ENCODE measurements around the gene GUCD1.
"Not testable (repeated sequence)": the region's sequence is repeated elsewhere in the genome, so short reads cannot be mapped to it uniquely, and the experiment has no call there.

Gene GUCD1

GRCh38 chr22:24564376-24565058 lies 9.6 kb upstream of the GUCD1 start:
- DNase-seq: no peak

- no peak for DNase-seq
These were observed 8.3 kb upstream of the GUCD1 start for GRCh38 chr22:24563246-24563645.

GRCh38 chr22:24559471-24559870 lies 4.5 kb upstream of the GUCD1 start:
- DNase-seq: no peak

- DNase-seq: peak; percentile 99
These were observed 464 bp upstream of the GUCD1 start, which contains the start of gene SNRPD3 for GRCh38 chr22:24555165-24556039. Gene SNRPD3, plus strand, starts transcription at chr22:24555999. Its CDS starts 1,676 bp downstream, at chr22:24557675.

- DNase-seq: peak; percentile 6
These were observed 1.2 kb downstream of the GUCD1 start for GRCh38 chr22:24553597-24554312.

GRCh38 chr22:24552503-24553286 lies 2.2 kb downstream of the GUCD1 start:
- DNase-seq: not testable (repeated sequence)

GRCh38 chr22:24550902-24551435 lies 4.0 kb downstream of the GUCD1 start:
- no peak for DNase-seq

GRCh38 chr22:24550028-24550901 lies 4.7 kb downstream of the GUCD1 start:
- DNase-seq: no peak

GRCh38 chr22:24548812-24549211 lies 6.1 kb downstream of the GUCD1 start:
- DNase-seq: no peak

- DNase-seq: no peak
These were observed 11.2 kb downstream of the GUCD1 start for GRCh38 chr22:24543679-24544243.

- DNase-seq: no peak
These were observed 11.7 kb downstream of the GUCD1 start for GRCh38 chr22:24543185-24543601.

GRCh38 chr22:24542641-24543040 lies 12.3 kb downstream of the GUCD1 start:
- DNase-seq: no peak

GRCh38 chr22:24541681-24542515 lies 13.0 kb downstream of the GUCD1 start:
- no peak for DNase-seq

- DNase-seq: no peak
These were observed 14.5 kb downstream of the GUCD1 start for GRCh38 chr22:24540470-24540869.

- no peak for DNase-seq
These were observed 18.8 kb downstream of the GUCD1 start for GRCh38 chr22:24536089-24536488.

- no peak for DNase-seq
These were observed 19.6 kb downstream of the GUCD1 start for GRCh38 chr22:24535348-24535747.

- DNase-seq: no peak
These were observed 22.9 kb downstream of the GUCD1 start for GRCh38 chr22:24532075-24532474.

- DNase-seq: not testable (repeated sequence)
These were observed 24.0 kb downstream of the GUCD1 start for GRCh38 chr22:24530968-24531367.

GRCh38 chr22:24529898-24530297 lies 25.0 kb downstream of the GUCD1 start:
- DNase-seq: no peak

- DNase-seq: no peak
These were observed 28.7 kb downstream of the GUCD1 start for GRCh38 chr22:24526191-24526590.
